WTC11 (cell line): ENCODE data around the gene MASP2.

Experiments used
- ARID4B ChIP-seq: sonication (generic); formaldehyde crosslinking; IDR thresholded peaks from 2 replicates; pipeline ENCODE4 v1.8.0; 2023; ENCODE audit warnings: missing genetic modification reagents, mild to moderate bottlenecking, borderline replicate concordance
- CTCF ChIP-seq: fragments of 200-600 bp; IDR thresholded peaks from 2 replicates; pipeline ENCODE4 v1.8.0; 2022; ENCODE audit warnings: antibody characterized with exemption
- IRF2 ChIP-seq: sonication (generic); formaldehyde crosslinking; IDR thresholded peaks from 2 replicates; pipeline ENCODE4 v1.8.0; 2022; ENCODE audit warnings: low read depth, missing genetic modification reagents, borderline replicate concordance
- NFYB ChIP-seq: sonication (generic); formaldehyde crosslinking; conservative IDR thresholded peaks from 2 replicates; pipeline ENCODE4 v1.8.0; 2022; ENCODE audit warnings: low read depth, missing genetic modification reagents
- TF ChIP-seq, protein P1 (sequence below): sonication (generic); formaldehyde crosslinking; IDR thresholded peaks from 2 replicates; pipeline ENCODE4 v1.8.1; 2023; ENCODE audit warnings: mild to moderate bottlenecking, missing genetic modification reagents
- TF ChIP-seq, protein P2 (sequence below): sonication (generic); formaldehyde crosslinking; IDR thresholded peaks from 2 replicates; pipeline ENCODE4 v1.8.0; 2022; ENCODE audit warnings: mild to moderate bottlenecking, missing genetic modification reagents

GRCh38 chr1:11058595-11059154 is 11.6 kb upstream of the MASP2 start:
- TF ChIP-seq, protein P1, sequence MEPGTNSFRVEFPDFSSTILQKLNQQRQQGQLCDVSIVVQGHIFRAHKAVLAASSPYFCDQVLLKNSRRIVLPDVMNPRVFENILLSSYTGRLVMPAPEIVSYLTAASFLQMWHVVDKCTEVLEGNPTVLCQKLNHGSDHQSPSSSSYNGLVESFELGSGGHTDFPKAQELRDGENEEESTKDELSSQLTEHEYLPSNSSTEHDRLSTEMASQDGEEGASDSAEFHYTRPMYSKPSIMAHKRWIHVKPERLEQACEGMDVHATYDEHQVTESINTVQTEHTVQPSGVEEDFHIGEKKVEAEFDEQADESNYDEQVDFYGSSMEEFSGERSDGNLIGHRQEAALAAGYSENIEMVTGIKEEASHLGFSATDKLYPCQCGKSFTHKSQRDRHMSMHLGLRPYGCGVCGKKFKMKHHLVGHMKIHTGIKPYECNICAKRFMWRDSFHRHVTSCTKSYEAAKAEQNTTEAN, result no peak
- TF ChIP-seq, protein P2, sequence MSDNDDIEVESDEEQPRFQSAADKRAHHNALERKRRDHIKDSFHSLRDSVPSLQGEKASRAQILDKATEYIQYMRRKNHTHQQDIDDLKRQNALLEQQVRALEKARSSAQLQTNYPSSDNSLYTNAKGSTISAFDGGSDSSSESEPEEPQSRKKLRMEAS (CRISPR knock-in tag), result no peak
- no peak for TF ChIP-seq CTCF
- TF ChIP-seq NFYB (CRISPR knock-in tag), result no peak
- no peak for TF ChIP-seq ARID4B (CRISPR knock-in tag)
- TF ChIP-seq IRF2 (CRISPR knock-in tag), result no peak
